GM23248 (cell line): ENCODE results near the gene UBXN1. TPM values are rescaled to one million over a fixed set of nuclear protein-coding genes. Genes with fewer than 3 reads are reported as not detected.

Experiments used
- DNase-seq: peaks from one replicate; pipeline ENCODE4 v3.0.0-alpha.2; 2015
- H2AFZ ChIP-seq: fragments of 200-600 bp; sonication (generic); 2 replicates; pipeline ENCODE4 v1.6.1; 2016; ENCODE audit warnings: antibody characterized with exemption
- H3F3A ChIP-seq: fragments of 200-600 bp; sonication (generic); 2 replicates; pipeline ENCODE4 v1.6.1; 2016; ENCODE audit warnings: mild to moderate bottlenecking, antibody characterized with exemption, mixed run types; ENCODE audit not compliant: insufficient read depth
- H3K27ac ChIP-seq: fragments of 200-600 bp; sonication (generic); 2 replicates; pipeline ENCODE4 v1.5.1; 2016; ENCODE audit warnings: mild to moderate bottlenecking
- H3K27me3 ChIP-seq: fragments of 200-600 bp; sonication (generic); replicated peaks from 2 replicates; pipeline ENCODE4 v1.6.1; 2016; ENCODE audit warnings: mild to moderate bottlenecking; ENCODE audit not compliant: insufficient read depth
- H3K36me3 ChIP-seq: fragments of 200-600 bp; sonication (generic); 2 replicates; pipeline ENCODE4 v1.6.1; 2016; ENCODE audit warnings: low read depth, mild to moderate bottlenecking
- H3K4me1 ChIP-seq: fragments of 200-600 bp; sonication (generic); 2 replicates; pipeline ENCODE4 v1.6.1; 2016; ENCODE audit warnings: mild to moderate bottlenecking; ENCODE audit not compliant: insufficient read depth
- H3K4me2 ChIP-seq: fragments of 200-600 bp; sonication (generic); one replicate; pipeline ENCODE4 v1.6.1; 2016; ENCODE audit warnings: mild to moderate bottlenecking; ENCODE audit not compliant: unreplicated experiment
- H3K4me3 ChIP-seq: fragments of 200-600 bp; sonication (generic); 2 replicates; pipeline ENCODE4 v1.5.1; 2016; ENCODE audit warnings: mild to moderate bottlenecking
- H3K79me2 ChIP-seq: fragments of 200-600 bp; sonication (generic); 2 replicates; pipeline ENCODE4 v1.6.1; 2016; ENCODE audit warnings: mild to moderate bottlenecking; ENCODE audit not compliant: insufficient read depth
- H3K9ac ChIP-seq: fragments of 200-600 bp; sonication (generic); 2 replicates; pipeline ENCODE4 v1.6.1; 2016; ENCODE audit warnings: mild to moderate bottlenecking
- H3K9me2 ChIP-seq: fragments of 200-600 bp; sonication (generic); 2 replicates; pipeline ENCODE4 v1.6.1; 2016; ENCODE audit warnings: mixed run types, mild to moderate bottlenecking, moderate library complexity; ENCODE audit not compliant: insufficient read depth
- H3K9me3 ChIP-seq: fragments of 200-600 bp; sonication (generic); one replicate; pipeline ENCODE4 v1.6.1; 2017; ENCODE audit warnings: low read depth
- H4K20me1 ChIP-seq: fragments of 200-600 bp; sonication (generic); 2 replicates; pipeline ENCODE4 v1.6.0; 2016; ENCODE audit not compliant: insufficient read depth
- EZH2 ChIP-seq: fragments of 200-600 bp; sonication (generic); IDR thresholded peaks from 2 replicates; pipeline ENCODE4 v1.6.1; 2018; ENCODE audit warnings: antibody characterized with exemption, mild to moderate bottlenecking; ENCODE audit not compliant: insufficient read depth, poor library complexity, severe bottlenecking
- EZH2phosphoT487 ChIP-seq: fragments of 200-600 bp; sonication (generic); IDR thresholded peaks from 2 replicates; pipeline ENCODE4 v1.6.1; 2018; ENCODE audit warnings: antibody characterized with exemption, moderate library complexity, mild to moderate bottlenecking, low read depth; ENCODE audit not compliant: insufficient read depth
- WGBS, 2 experiments: methylation state at CpG; one replicate each; pipeline ENCODE4 v1.1.6; 2015 to 2017; ENCODE audit warnings: low lambda C conversion rate in 2 of 2, low coverage in 1 of 2; ENCODE audit errors: missing lambda C conversion rate in 2 of 2; 5-methylcytosine and 5-hydroxymethylcytosine counted together
- in situ Hi-C: fragments of 300-500 bp; cut with MboI; formaldehyde crosslinking; loops from 2 replicates; pipeline ENCODE4 v1.15.0; 2020
- polyA plus RNA-seq: library from polyadenylated mRNA; unstranded; fragments of >200 nt; fragmentation: Nextera tagmentation; extraction: Ambion mirVana; gene quantifications from 2 replicates; pipeline ENCODE4 v1.2.1, GENCODE V29; 2016
- small RNA-seq: library from RNA; depleted of rRNA; stranded (forward); fragments of <200 nt; gene quantifications from one replicate; pipeline ENCODE3, GENCODE V24; 2014; ENCODE audit warnings: low read depth, low replicate concordance
- total RNA-seq: library from RNA; depleted of rRNA; stranded (reverse); fragments of >200 nt; shearing (Covaris generic); gene quantifications from 2 replicates; pipeline ENCODE4 v1.2.3, GENCODE V29; 2014; rRNA removed

The UBXN1 gene
- total and polyA plus RNA-seq, 2 experiments from 2014 or later = 85.3 to 135 TPM

DNA sequence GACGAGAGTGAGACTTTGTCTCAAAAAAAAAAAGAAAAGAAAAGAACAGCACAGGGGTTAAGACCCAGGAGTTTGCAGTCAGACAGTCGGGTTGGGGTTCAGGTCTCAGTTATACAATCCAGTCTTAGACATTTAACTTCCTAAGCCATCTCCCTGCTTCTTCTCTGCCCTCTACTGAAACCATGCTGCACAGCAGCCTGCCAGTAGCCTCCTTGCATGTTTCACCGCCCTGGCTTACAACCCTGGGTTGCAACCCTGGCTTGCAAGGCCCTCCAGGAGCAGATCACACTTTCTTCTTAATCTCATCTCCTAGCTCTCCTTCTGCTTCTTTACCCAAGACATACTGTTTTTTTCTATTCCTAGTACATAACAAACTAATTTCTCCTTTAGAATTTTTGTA is 51.2 kb downstream of the UBXN1 start:
- Histone ChIP-seq H3K36me3 (peaks cover 50% of the 10 kb centered on the region; the same call in 1 of the 2 replicates), H3F3A (peaks cover 48% of the 10 kb centered on the region), H3K9me2 (no peaks in the 10 kb centered on the region), H3K9me3 (no peaks in the 10 kb centered on the region), H3K4me3 (no peak overlapping the region), H3K4me2 (no peak overlapping the region), H3K4me1 (no peaks in the 10 kb centered on the region), H2AFZ (no peak overlapping the region), H3K27ac (no peak overlapping the region), H3K9ac (no peak overlapping the region), H4K20me1 (no peaks in the 10 kb centered on the region), H3K79me2 (no peaks in the 10 kb centered on the region), H3K27me3 (no peaks in the 10 kb centered on the region)
- 59 to 68% methylated on average over 3 of the region's 3 CpGs for whole genome bisulfite sequencing, 2 experiments
- TF ChIP-seq EZH2 (no peak), EZH2phosphoT487 (no peak)
- in situ Hi-C loops = no loop called here
- DNase-seq = peak; percentile 32

Small RNA genes lying within 50 kb of the gene (small RNA-seq; reads per million reads assigned to genes)
- gene SNORA57 = not detected

Other genes starting within 250 kb of the UBXN1 start
- 548 and 557 TPM in 2 replicates for gene AHNAK, start 132.3 kb downstream of the UBXN1 start, total RNA-seq
- 163 and 167 TPM in 2 replicates for gene AHNAK, start 132.3 kb downstream of the UBXN1 start, polyA plus RNA-seq
- gene EEF1G, start 105.2 kb downstream of the UBXN1 start, total RNA-seq = 1,322 and 1,677 TPM in 2 replicates
- 533 and 544 TPM in 2 replicates for gene EEF1G, start 105.2 kb downstream of the UBXN1 start, polyA plus RNA-seq
- 6.1 and 7.7 TPM in 2 replicates for gene TUT1, start 87.5 kb downstream of the UBXN1 start, total RNA-seq
- gene TUT1, start 87.5 kb downstream of the UBXN1 start, polyA plus RNA-seq = 11.1 and 12.1 TPM in 2 replicates
- gene MTA2, start 77.2 kb downstream of the UBXN1 start, total RNA-seq = 98.8 and 114 TPM in 2 replicates
- 26.3 and 28.9 TPM in 2 replicates for gene MTA2, start 77.2 kb downstream of the UBXN1 start, polyA plus RNA-seq
- gene EML3, start 66.3 kb downstream of the UBXN1 start, total RNA-seq = 43.4 and 47.2 TPM in 2 replicates
- 32.8 and 34.8 TPM in 2 replicates for gene EML3, start 66.3 kb downstream of the UBXN1 start, polyA plus RNA-seq
- 3.4 and 6.5 TPM in 2 replicates for gene ROM1, start 65.8 kb downstream of the UBXN1 start, total RNA-seq
- 5.4 and 8.8 TPM in 2 replicates for gene ROM1, start 65.8 kb downstream of the UBXN1 start, polyA plus RNA-seq
- gene B3GAT3, start 57.1 kb downstream of the UBXN1 start, total RNA-seq = 32.1 and 35.6 TPM in 2 replicates
- 44.2 and 46.7 TPM in 2 replicates for gene B3GAT3, start 57.1 kb downstream of the UBXN1 start, polyA plus RNA-seq
- 307 and 312 TPM in 2 replicates for gene GANAB, start 32.5 kb downstream of the UBXN1 start, total RNA-seq
- gene GANAB, start 32.5 kb downstream of the UBXN1 start, polyA plus RNA-seq = 224 and 225 TPM in 2 replicates
- 26.4 and 30.4 TPM in 2 replicates for gene INTS5, start 25.8 kb downstream of the UBXN1 start, total RNA-seq
- gene INTS5, start 25.8 kb downstream of the UBXN1 start, polyA plus RNA-seq = 17.1 and 18.9 TPM in 2 replicates
- 16.6 and 24.2 TPM in 2 replicates for gene C11orf98, start 13.9 kb downstream of the UBXN1 start, total RNA-seq
- gene C11orf98, start 13.9 kb downstream of the UBXN1 start, polyA plus RNA-seq = 76.8 and 77.9 TPM in 2 replicates
- gene CSKMT, start 13.8 kb downstream of the UBXN1 start, total RNA-seq = 5.4 and 6.1 TPM in 2 replicates
- 2.9 and 3.6 TPM in 2 replicates for gene CSKMT, start 13.8 kb downstream of the UBXN1 start, polyA plus RNA-seq
- 2.3 and 5.9 TPM in 2 replicates for gene UQCC3, start 7.4 kb downstream of the UBXN1 start, total RNA-seq
- gene UQCC3, start 7.4 kb downstream of the UBXN1 start, polyA plus RNA-seq = 14.5 and 15.1 TPM in 2 replicates
- gene LBHD1, start 6.8 kb downstream of the UBXN1 start, total RNA-seq = 5.8 and 12.6 TPM in 2 replicates
- 3.6 and 4.3 TPM in 2 replicates for gene LBHD1, start 6.8 kb downstream of the UBXN1 start, polyA plus RNA-seq
- gene LRRN4CL, start 10.5 kb upstream of the UBXN1 start, total RNA-seq = 6.9 and 12.3 TPM in 2 replicates
- gene LRRN4CL, start 10.5 kb upstream of the UBXN1 start, polyA plus RNA-seq = 2.1 and 2.3 TPM in 2 replicates
- 51.0 and 63.5 TPM in 2 replicates for gene BSCL2, start 28.4 kb upstream of the UBXN1 start, total RNA-seq
- gene BSCL2, start 28.4 kb upstream of the UBXN1 start, polyA plus RNA-seq = 74.5 and 79.0 TPM in 2 replicates
- gene GNG3, start 28.6 kb upstream of the UBXN1 start, total RNA-seq = not detected in 2 replicates
- gene GNG3, start 28.6 kb upstream of the UBXN1 start, polyA plus RNA-seq = 0.29 TPM in 1 of 2 replicates, not detected in the other
- 2.9 and 5.0 TPM in 2 replicates for gene HNRNPUL2, start 48.4 kb upstream of the UBXN1 start, total RNA-seq
- 2.1 and 3.1 TPM in 2 replicates for gene HNRNPUL2, start 48.4 kb upstream of the UBXN1 start, polyA plus RNA-seq
- gene TTC9C, start 49.4 kb upstream of the UBXN1 start, total RNA-seq = 28.9 and 54.6 TPM in 2 replicates
- gene TTC9C, start 49.4 kb upstream of the UBXN1 start, polyA plus RNA-seq = 40.1 and 46.6 TPM in 2 replicates
- gene ZBTB3, start 75.1 kb upstream of the UBXN1 start, total RNA-seq = 6.6 and 8.0 TPM in 2 replicates
- 4.9 and 5.5 TPM in 2 replicates for gene ZBTB3, start 75.1 kb upstream of the UBXN1 start, polyA plus RNA-seq
- 61.2 and 73.3 TPM in 2 replicates for gene POLR2G, start 82.5 kb upstream of the UBXN1 start, total RNA-seq
- 154 and 156 TPM in 2 replicates for gene POLR2G, start 82.5 kb upstream of the UBXN1 start, polyA plus RNA-seq
- gene TAF6L, start 92.3 kb upstream of the UBXN1 start, total RNA-seq = 11.6 and 22.5 TPM in 2 replicates
- 8.2 and 9.1 TPM in 2 replicates for gene TAF6L, start 92.3 kb upstream of the UBXN1 start, polyA plus RNA-seq
- 73.3 and 151 TPM in 2 replicates for gene TMEM179B, start 108.3 kb upstream of the UBXN1 start, total RNA-seq
- 140 and 150 TPM in 2 replicates for gene TMEM179B, start 108.3 kb upstream of the UBXN1 start, polyA plus RNA-seq
- gene TMEM223, start 112.9 kb upstream of the UBXN1 start, total RNA-seq = 32.0 and 33.4 TPM in 2 replicates
- 31.4 and 34.2 TPM in 2 replicates for gene TMEM223, start 112.9 kb upstream of the UBXN1 start, polyA plus RNA-seq
- gene NXF1, start 126.4 kb upstream of the UBXN1 start, total RNA-seq = 25.0 and 32.0 TPM in 2 replicates
- gene NXF1, start 126.4 kb upstream of the UBXN1 start, polyA plus RNA-seq = 51.1 and 53.3 TPM in 2 replicates
- gene STX5, start 153.0 kb upstream of the UBXN1 start, total RNA-seq = 43.9 and 45.7 TPM in 2 replicates
- gene STX5, start 153.0 kb upstream of the UBXN1 start, polyA plus RNA-seq = 32.0 and 34.0 TPM in 2 replicates
- not detected in 2 replicates for gene TEX54, start 153.8 kb upstream of the UBXN1 start, total RNA-seq
- 0.44 TPM in 1 of 2 replicates, not detected in the other for gene TEX54, start 153.8 kb upstream of the UBXN1 start, polyA plus RNA-seq
- 41.4 and 50.4 TPM in 2 replicates for gene WDR74, start 160.5 kb upstream of the UBXN1 start, total RNA-seq
- gene WDR74, start 160.5 kb upstream of the UBXN1 start, polyA plus RNA-seq = 33.6 and 34.3 TPM in 2 replicates
- 290 and 301 TPM in 2 replicates for gene SLC3A2, start 201.8 kb upstream of the UBXN1 start, total RNA-seq
- 310 and 319 TPM in 2 replicates for gene SLC3A2, start 201.8 kb upstream of the UBXN1 start, polyA plus RNA-seq
- not detected in 2 replicates for gene CHRM1, start 242.3 kb upstream of the UBXN1 start, total RNA-seq
- gene CHRM1, start 242.3 kb upstream of the UBXN1 start, polyA plus RNA-seq = not detected in 2 replicates